HUES6 (cell line): ENCODE data around the gene PSD2.

Experiments used
- H3K27ac ChIP-seq: 2 replicates; pipeline ENCODE4 v1.7.0; 2013; ENCODE audit warnings: low read depth, mild to moderate bottlenecking, low read length, inconsistent platforms
- H3K27me3 ChIP-seq: 2 replicates; pipeline ENCODE4 v1.6.1; 2013; ENCODE audit warnings: low read length; ENCODE audit not compliant: control insufficient read depth, insufficient read depth
- H3K36me3 ChIP-seq: 2 replicates; pipeline ENCODE4 v1.6.1; 2013; ENCODE audit warnings: low read length; ENCODE audit not compliant: control insufficient read depth, insufficient read depth
- H3K4me1 ChIP-seq: 2 replicates; pipeline ENCODE4 v1.6.1; 2013; ENCODE audit warnings: low read length; ENCODE audit not compliant: control insufficient read depth, insufficient read depth
- H3K4me3 ChIP-seq: 2 replicates; pipeline ENCODE4 v1.5.1; 2013; ENCODE audit warnings: low read depth, low read length
- H3K9ac ChIP-seq: one replicate; pipeline ENCODE4 v1.6.1; 2013; ENCODE audit warnings: mild to moderate bottlenecking, low read length
- H3K9me3 ChIP-seq: 2 replicates; pipeline ENCODE4 v1.6.1; 2013; ENCODE audit warnings: low read depth, low read length; ENCODE audit not compliant: control insufficient read depth, insufficient read depth

The PSD2 gene

DNA sequence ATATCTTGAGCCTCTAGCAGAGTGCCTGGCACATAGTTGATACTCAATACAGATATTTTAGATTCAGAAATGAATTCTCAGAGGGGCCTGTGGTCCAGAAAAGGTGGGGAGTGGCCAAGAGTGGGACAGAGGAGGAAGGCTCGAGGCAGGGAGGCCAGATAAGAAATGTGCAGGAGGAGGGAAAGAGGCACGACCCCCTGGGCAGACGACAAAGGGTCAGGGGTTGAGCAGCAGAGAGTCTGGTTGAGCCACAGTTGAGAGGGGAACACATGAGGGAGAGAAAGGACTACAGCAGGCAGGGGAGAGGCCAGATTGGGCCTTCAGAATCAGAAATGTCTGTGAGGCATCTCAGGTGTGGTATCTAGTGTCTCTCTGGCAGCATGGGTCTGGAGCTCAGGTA lies 89.1 kb downstream of the PSD2 start:
- H3K9me3 ChIP-seq: no peaks in the 10 kb centered on the region
- no peaks in the 10 kb centered on the region for H3K36me3 ChIP-seq
- no peak overlapping the region for H3K4me3 ChIP-seq
- no peak overlapping the region for H3K9ac ChIP-seq
- peaks cover 16% of the 10 kb centered on the region; the same call in 1 of the 2 replicates for H3K27me3 ChIP-seq
- H3K4me1 ChIP-seq: peaks cover 13% of the 10 kb centered on the region; the same call in 1 of the 2 replicates
- H3K27ac ChIP-seq: no peak overlapping the region

DNA sequence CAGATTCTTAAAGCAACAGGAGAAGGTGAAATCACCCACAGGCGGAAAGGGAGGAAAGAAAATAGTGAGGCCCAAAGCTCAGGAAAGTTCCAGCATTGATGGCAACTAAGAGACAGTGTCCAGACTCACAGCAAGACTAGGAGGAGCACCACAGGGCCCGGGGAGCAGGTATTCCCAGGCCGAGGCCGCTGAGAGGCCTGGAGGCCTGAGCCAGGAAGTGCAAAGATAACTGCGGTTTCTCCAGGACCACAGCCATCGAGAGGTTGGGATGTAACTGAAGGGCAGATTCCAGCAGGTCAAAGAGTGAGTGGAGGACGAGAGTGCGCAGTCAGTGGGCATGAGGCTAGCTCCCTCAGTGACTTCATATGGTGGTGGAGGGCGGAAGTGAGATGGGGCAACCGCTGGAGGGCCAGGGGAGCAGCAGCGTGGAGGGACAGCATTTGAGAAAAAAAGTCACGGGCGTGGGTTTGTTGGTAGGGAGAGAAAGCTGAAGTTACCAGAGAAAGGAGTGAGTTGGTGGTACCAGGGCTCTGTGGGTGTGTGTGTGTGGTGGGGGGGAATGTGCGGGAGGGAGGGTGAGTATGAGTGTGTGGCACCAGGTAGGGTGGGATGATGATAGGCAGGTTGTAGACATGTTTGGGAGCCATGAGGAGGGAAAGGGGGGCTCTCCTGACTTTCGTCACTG lies 89.7 kb downstream of the PSD2 start:
- Histone ChIP-seq H3K36me3 (no peaks in the 10 kb centered on the region), H3K4me1 (peaks cover 9% of the 10 kb centered on the region; the same call in 1 of the 2 replicates), H3K27me3 (peaks cover 16% of the 10 kb centered on the region; the same call in 1 of the 2 replicates), H3K4me3 (no peak overlapping the region), H3K9me3 (no peaks in the 10 kb centered on the region), H3K27ac (no peak overlapping the region), H3K9ac (no peak overlapping the region)

DNA sequence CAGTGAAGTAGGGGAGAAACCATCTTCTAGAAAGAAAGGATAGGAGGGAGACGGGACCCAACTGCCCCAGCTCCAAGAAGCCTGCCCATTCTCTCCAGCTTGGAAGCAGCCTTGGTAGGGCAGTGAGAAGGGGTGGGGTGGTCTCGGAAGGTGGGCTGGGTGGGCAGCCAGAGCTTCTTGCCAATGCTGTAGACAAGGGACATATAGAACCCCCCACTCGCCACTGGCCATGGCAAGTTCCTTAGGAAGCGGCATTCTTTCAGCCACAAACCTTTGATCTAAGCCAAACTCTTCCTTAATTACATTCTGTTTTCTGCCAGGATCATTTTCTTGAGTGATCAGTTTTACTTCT lies 90.2 kb downstream of the PSD2 start:
- Histone ChIP-seq H3K4me1 (peaks cover 5% of the 10 kb centered on the region; the same call in 1 of the 2 replicates), H3K4me3 (no peak overlapping the region), H3K27ac (no peak overlapping the region), H3K9ac (no peak overlapping the region), H3K27me3 (peaks cover 16% of the 10 kb centered on the region; the same call in 1 of the 2 replicates), H3K36me3 (no peaks in the 10 kb centered on the region), H3K9me3 (no peaks in the 10 kb centered on the region)

DNA sequence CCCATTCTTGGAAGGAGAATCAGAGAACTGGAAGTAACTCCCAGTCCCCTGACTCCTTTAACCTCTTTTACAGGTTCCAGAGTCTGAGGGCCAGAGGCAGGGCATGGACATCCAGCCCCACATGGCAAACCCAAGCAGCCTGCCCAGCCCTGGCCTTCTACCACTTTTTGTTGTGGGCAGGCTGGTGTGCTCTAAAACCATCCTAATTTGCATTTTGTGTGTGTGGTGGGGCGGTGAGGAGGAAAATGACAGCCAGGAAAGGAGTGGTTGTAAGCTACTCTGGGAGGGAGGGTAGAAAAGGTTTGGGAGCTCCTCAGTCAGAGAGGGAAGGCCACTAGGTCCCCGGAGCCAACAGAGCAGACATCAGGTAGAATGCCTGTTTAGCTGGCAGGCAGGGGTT lies 90.6 kb downstream of the PSD2 start:
- no peaks in the 10 kb centered on the region for H3K36me3 ChIP-seq
- peaks cover 3% of the 10 kb centered on the region; the same call in 1 of the 2 replicates for H3K4me1 ChIP-seq
- no peaks in the 10 kb centered on the region for H3K9me3 ChIP-seq
- H3K27ac ChIP-seq: no peak overlapping the region
- no peak overlapping the region for H3K4me3 ChIP-seq
- no peak overlapping the region for H3K9ac ChIP-seq
- H3K27me3 ChIP-seq: peaks cover 16% of the 10 kb centered on the region; the same call in 1 of the 2 replicates

DNA sequence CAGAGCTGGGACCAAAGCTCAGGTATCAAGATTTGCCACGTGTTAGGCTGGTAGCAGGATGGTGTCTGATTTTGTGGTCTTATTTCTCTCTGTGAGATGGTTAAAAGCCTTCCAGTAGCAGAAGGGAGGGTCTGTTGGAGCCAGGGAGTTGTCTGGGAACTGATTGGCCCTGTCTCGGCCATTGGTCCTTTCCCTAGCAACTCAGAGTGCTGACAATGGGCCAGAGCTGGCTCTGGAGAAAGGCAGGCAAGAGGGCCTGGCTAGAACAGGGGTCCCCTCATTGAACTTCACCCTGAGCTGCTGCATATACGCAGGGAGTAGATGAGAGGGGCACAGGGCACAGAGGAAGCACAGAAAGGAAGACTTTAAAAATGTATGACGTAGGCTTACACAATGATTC lies 92.8 kb downstream of the PSD2 start:
- Histone ChIP-seq H3K36me3 (no peaks in the 10 kb centered on the region), H3K27ac (no peak overlapping the region), H3K4me3 (no peak overlapping the region), H3K9ac (no peak overlapping the region), H3K9me3 (no peaks in the 10 kb centered on the region), H3K27me3 (peaks cover 13% of the 10 kb centered on the region; the same call in 1 of the 2 replicates), H3K4me1 (no peaks in the 10 kb centered on the region; the same call in 1 of the 2 replicates)

DNA sequence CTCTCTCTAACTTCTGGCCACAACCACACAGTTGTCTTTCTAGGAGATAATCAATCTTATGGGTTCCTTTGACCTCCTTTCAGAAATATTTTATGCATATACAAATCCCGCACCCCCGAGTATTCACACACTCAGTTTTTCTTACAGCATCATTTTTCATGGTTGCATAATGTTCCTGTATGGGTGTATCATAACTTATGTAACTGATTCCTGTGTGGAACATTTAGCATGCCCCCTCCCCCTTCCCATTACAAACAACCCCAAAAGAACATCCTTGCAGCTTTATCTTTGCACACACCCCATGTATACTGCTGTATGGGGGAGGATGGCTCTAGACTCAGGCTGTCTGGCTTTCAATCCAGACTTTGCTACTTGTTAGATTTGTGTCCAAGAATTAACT lies 93.8 kb downstream of the PSD2 start:
- Histone ChIP-seq H3K9ac (no peak overlapping the region), H3K4me3 (no peak overlapping the region), H3K27me3 (peaks cover 13% of the 10 kb centered on the region; the same call in 1 of the 2 replicates), H3K27ac (no peak overlapping the region), H3K9me3 (no peaks in the 10 kb centered on the region), H3K36me3 (no peaks in the 10 kb centered on the region), H3K4me1 (peaks cover 3% of the 10 kb centered on the region; the same call in 1 of the 2 replicates)

DNA sequence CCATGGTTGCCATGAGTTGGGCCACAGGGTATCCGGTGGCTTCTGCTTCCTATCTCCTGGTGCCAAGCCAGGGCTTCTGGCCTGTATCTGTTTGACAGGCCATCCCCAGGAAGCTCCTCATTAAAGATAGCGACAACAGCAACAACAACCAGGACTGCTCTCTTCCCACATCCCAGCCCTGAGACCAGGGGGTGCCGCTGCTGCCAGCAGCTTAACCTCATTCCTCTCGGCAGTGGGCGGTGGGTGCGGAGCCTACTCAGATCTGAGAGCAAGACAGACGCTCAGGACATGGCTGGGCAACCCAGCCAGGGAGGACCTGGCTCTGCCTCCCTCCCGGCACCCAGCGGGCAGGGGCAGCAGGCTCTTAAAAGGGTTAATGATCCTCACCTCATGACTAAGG lies 98.3 kb downstream of the PSD2 start:
- no peak overlapping the region for H3K4me3 ChIP-seq
- no peaks in the 10 kb centered on the region for H3K36me3 ChIP-seq
- H3K9me3 ChIP-seq: no peaks in the 10 kb centered on the region
- peaks cover 3% of the 10 kb centered on the region; the same call in 1 of the 2 replicates for H3K4me1 ChIP-seq
- H3K27ac ChIP-seq: no peak overlapping the region
- no peak overlapping the region for H3K9ac ChIP-seq
- peaks cover 40% of the 10 kb centered on the region for H3K27me3 ChIP-seq
